ENCODE measurements around the gene AP1G1.

GRCh38 chr16:71780521-71781089, 28.0 kb downstream of the AP1G1 start:
- TF ChIP-seq CTCF (conservative IDR thresholded peaks at IDR 0.05; ENCODE audit: low read depth, low read length) (no peak), EZH2 (IDR thresholded peaks at IDR 0.05; ENCODE audit: low read length, unreplicated experiment) (no peak), EZH2phosphoT487 (IDR thresholded peaks at IDR 0.05; ENCODE audit: borderline replicate concordance, low read length) (no peak)

Measured in PC-3 (cell line).